ENCODE data around the gene DLD.
"Not testable (repeated sequence)": the region's sequence is repeated elsewhere in the genome, so short reads cannot be mapped to it uniquely, and the experiment has no call there.

Gene DLD

DNA sequence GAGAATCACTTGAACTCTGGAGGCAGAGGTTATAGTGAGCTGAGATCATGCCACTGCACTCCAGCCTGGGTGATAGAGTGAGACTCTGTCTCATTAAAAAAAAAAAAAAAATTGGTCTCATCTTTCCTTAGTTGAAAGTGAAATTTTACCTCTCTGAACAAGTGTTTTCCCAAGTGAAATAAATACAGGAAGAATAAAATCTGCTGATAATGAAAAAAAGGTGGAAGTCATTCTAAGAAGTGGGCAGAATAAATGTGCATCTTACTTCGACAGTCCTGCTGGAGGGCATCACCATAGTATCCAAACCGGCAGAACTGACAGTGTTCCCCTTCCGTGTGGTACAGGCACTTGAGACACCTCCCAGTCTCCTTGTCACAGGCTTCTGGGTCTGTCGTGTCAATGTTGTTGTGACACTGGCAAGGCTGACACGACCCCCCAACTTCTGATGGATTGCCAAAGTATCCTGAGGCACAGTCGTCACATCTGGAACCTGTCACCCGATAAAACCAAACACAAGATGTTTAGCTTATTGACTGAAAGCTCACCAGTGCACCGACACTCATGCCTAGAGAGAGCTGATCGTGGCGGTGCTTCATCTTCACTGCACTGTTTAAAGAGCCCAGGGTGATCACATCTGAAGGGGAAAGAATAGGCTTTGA, 62.4 kb downstream of the DLD start:
- TF ChIP-seq EZH2 (IDR thresholded peaks at IDR 0.05; ENCODE audit: borderline replicate concordance, low read depth, low read length, severe bottlenecking) (no peak), CTCF (IDR thresholded peaks at IDR 0.05; ENCODE audit: borderline replicate concordance, extremely low read depth, low read length, poor library complexity, severe bottlenecking) (no peak)
- Histone ChIP-seq H3K79me2 (ENCODE audit: insufficient read depth, low read length) (no peaks in the 10 kb centered on the region), H3K27me3 (ENCODE audit: insufficient read depth, low read length, poor library complexity) (peaks cover 7% of the 10 kb centered on the region), H3K36me3 (ENCODE audit: insufficient read depth, low read length) (no peaks in the 10 kb centered on the region), H3K27ac (ENCODE audit: low read length) (no peak overlapping the region), H2AFZ (ENCODE audit: low read depth, low read length) (no peak overlapping the region), H3K4me2 (ENCODE audit: insufficient read depth, low read length) (no peak overlapping the region), H3K9ac (ENCODE audit: low read depth, low read length) (no peak overlapping the region), H3K4me3 (ENCODE audit: low read depth in 1 of 2, low read length in 2 of 2) (no peak overlapping the region), H3K4me1 (ENCODE audit: insufficient read depth, low read length) (no peaks in the 10 kb centered on the region), H3K9me3 (ENCODE audit: insufficient read depth, low read length, severe bottlenecking) (no peaks in the 10 kb centered on the region), H4K20me1 (ENCODE audit: insufficient read depth, low read length) (no peaks in the 10 kb centered on the region)
- DNase-seq, result no peak
- ATAC-seq (ENCODE audit: insufficient read depth, low read depth), result no peak

DNA sequence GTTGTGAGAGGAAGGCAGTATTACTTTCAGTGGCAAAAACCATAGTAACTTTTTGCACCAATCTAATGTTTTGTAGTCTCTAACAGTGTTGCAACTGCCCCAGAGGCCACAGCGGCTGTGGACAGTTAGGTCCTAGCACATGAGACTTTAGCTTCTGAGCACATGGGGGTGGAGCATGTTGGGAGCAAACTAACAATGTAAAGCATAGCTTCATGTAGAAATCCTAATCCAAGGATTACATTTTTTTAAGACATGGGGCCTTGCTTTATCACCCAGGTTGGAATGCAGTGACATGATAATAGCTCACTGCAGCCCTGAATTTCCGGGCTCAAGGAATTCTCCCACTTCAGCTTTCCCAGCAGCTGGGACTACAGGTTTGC, 62.9 kb downstream of the DLD start:
- Histone ChIP-seq H3K4me3 (ENCODE audit: low read depth in 1 of 2, low read length in 2 of 2) (no peak overlapping the region), H3K79me2 (ENCODE audit: insufficient read depth, low read length) (no peaks in the 10 kb centered on the region), H3K4me2 (ENCODE audit: insufficient read depth, low read length) (no peak overlapping the region), H3K9me3 (ENCODE audit: insufficient read depth, low read length, severe bottlenecking) (no peaks in the 10 kb centered on the region), H3K36me3 (ENCODE audit: insufficient read depth, low read length) (no peaks in the 10 kb centered on the region), H3K27me3 (ENCODE audit: insufficient read depth, low read length, poor library complexity) (peaks cover 7% of the 10 kb centered on the region), H3K4me1 (ENCODE audit: insufficient read depth, low read length) (no peaks in the 10 kb centered on the region), H3K27ac (ENCODE audit: low read length) (no peak overlapping the region), H2AFZ (ENCODE audit: low read depth, low read length) (no peak overlapping the region), H4K20me1 (ENCODE audit: insufficient read depth, low read length) (no peaks in the 10 kb centered on the region), H3K9ac (ENCODE audit: low read depth, low read length) (no peak overlapping the region)
- ATAC-seq (ENCODE audit: insufficient read depth, low read depth) (no peak), DNase-seq (no peak)
- TF ChIP-seq EZH2 (IDR thresholded peaks at IDR 0.05; ENCODE audit: borderline replicate concordance, low read depth, low read length, severe bottlenecking) (no peak), CTCF (IDR thresholded peaks at IDR 0.05; ENCODE audit: borderline replicate concordance, extremely low read depth, low read length, poor library complexity, severe bottlenecking) (no peak)

GRCh38 chr7:107955394-107955793, 64.4 kb downstream of the DLD start:
- no peaks in the 10 kb centered on the region for H3K79me2 ChIP-seq (ENCODE audit: insufficient read depth, low read length)
- H3K9me3 ChIP-seq (ENCODE audit: insufficient read depth, low read length, severe bottlenecking), result no peaks in the 10 kb centered on the region
- H3K4me1 ChIP-seq (ENCODE audit: insufficient read depth, low read length), result no peaks in the 10 kb centered on the region
- DNase-seq, result no peak
- no peak for TF ChIP-seq EZH2 (IDR thresholded peaks at IDR 0.05; ENCODE audit: borderline replicate concordance, low read depth, low read length, severe bottlenecking)
- TF ChIP-seq CTCF (IDR thresholded peaks at IDR 0.05; ENCODE audit: borderline replicate concordance, extremely low read depth, low read length, poor library complexity, severe bottlenecking), result no peak
- no peak for ATAC-seq (ENCODE audit: insufficient read depth, low read depth)
- H3K4me3 ChIP-seq (ENCODE audit: low read depth in 1 of 2, low read length in 2 of 2), result no peak overlapping the region
- H3K4me2 ChIP-seq (ENCODE audit: insufficient read depth, low read length), result no peak overlapping the region
- no peak overlapping the region for H2AFZ ChIP-seq (ENCODE audit: low read depth, low read length)
- H4K20me1 ChIP-seq (ENCODE audit: insufficient read depth, low read length), result no peaks in the 10 kb centered on the region
- H3K27me3 ChIP-seq (ENCODE audit: insufficient read depth, low read length, poor library complexity), result peaks cover 20% of the 10 kb centered on the region
- no peaks in the 10 kb centered on the region for H3K36me3 ChIP-seq (ENCODE audit: insufficient read depth, low read length)
- H3K27ac ChIP-seq (ENCODE audit: low read length), result no peak overlapping the region
- no peak overlapping the region for H3K9ac ChIP-seq (ENCODE audit: low read depth, low read length)

DNA sequence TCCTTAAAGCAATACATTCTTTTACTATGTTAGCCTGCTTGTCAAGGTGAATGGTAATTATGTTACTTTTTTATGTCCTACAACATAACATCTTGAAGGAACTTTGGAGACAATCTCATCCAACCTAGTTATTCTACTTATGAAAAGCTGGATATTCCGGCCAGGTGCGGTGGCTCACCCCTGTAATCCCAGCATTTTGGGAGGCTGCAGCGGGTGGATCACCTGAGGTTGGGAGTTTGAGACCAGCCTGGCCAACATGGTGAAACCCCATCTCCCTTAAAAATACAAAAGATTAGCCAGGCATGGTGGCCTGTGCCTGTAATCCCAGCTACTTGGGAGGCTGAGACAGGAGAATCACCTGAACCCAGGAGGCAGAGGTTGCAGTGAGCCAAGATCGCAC, 66.0 kb downstream of the DLD start:
- DNase-seq; H3K9me3 ChIP-seq (ENCODE audit: insufficient read depth, low read length, severe bottlenecking); H3K4me2 ChIP-seq (ENCODE audit: insufficient read depth, low read length); H3K4me1 ChIP-seq (ENCODE audit: insufficient read depth, low read length); H3K36me3 ChIP-seq (ENCODE audit: insufficient read depth, low read length); H4K20me1 ChIP-seq (ENCODE audit: insufficient read depth, low read length); ATAC-seq (ENCODE audit: insufficient read depth, low read depth); H2AFZ ChIP-seq (ENCODE audit: low read depth, low read length); H3K27ac ChIP-seq (ENCODE audit: low read length); H3K9ac ChIP-seq (ENCODE audit: low read depth, low read length); H3K4me3 ChIP-seq (ENCODE audit: low read depth in 1 of 2, low read length in 2 of 2); H3K79me2 ChIP-seq (ENCODE audit: insufficient read depth, low read length): not testable (repeated sequence)
- H3K27me3 ChIP-seq (ENCODE audit: insufficient read depth, low read length, poor library complexity), result peaks cover 19% of the 10 kb centered on the region

Data from DND-41 (cell line).